ENCODE measurements around the gene TMEM72.

- no peak for TF ChIP-seq CTCF (IDR thresholded peaks at IDR 0.05)
- no peak for TF ChIP-seq POLR2A (IDR thresholded peaks at IDR 0.05)
- TF ChIP-seq POLR2AphosphoS5 (IDR thresholded peaks at IDR 0.05), result no peak
Observed at GRCh38 chr10:44925811-44926750, 14.9 kb downstream of the TMEM72 start.

Measured in breast epithelium (tissue), 3 donors.